H1 (cell line): Measurements from ENCODE around the gene S1PR1.

Experiments
- ATF2 ChIP-seq: IDR thresholded peaks from 2 replicates; pipeline ENCODE4 v1.6.1; 2012; ENCODE audit warnings: low read length, inconsistent platforms
- MAFK ChIP-seq: IDR thresholded peaks from 2 replicates; pipeline ENCODE4 v1.6.1; 2012; ENCODE audit warnings: low read depth, mild to moderate bottlenecking, improper control_type of control experiment, low read length
- POLR2A ChIP-seq, 2 experiments: IDR thresholded peaks; 1 replicate in 1 of 2; 2 replicates in 1 of 2; pipeline ENCODE4 v1.6.1; 2011; ENCODE audit warnings: low read depth in 2 of 2, low read length in 2 of 2, mild to moderate bottlenecking in 2 of 2; ENCODE audit errors: control extremely low read depth in 1 of 2
- POLR2AphosphoS5 ChIP-seq: IDR thresholded peaks from 2 replicates; pipeline ENCODE4 v1.6.1; 2011; ENCODE audit warnings: low read depth, low read length
- RAD21 ChIP-seq, 2 experiments: IDR thresholded peaks in 1 of 2; conservative IDR thresholded peaks in 1 of 2; 2 replicates each; pipeline ENCODE4 v1.6.1; 2011; ENCODE audit warnings: low read depth in 2 of 2, low read length in 2 of 2, improper control_type of control experiment in 1 of 2, inconsistent platforms in 1 of 2, mild to moderate bottlenecking in 1 of 2, moderate library complexity in 1 of 2
- SIN3A ChIP-seq, 2 experiments: IDR thresholded peaks in 1 of 2; conservative IDR thresholded peaks in 1 of 2; 2 replicates each; pipeline ENCODE4 v1.6.1; 2011 to 2012; ENCODE audit warnings: low read length in 2 of 2, improper control_type of control experiment in 1 of 2, low read depth in 1 of 2, mild to moderate bottlenecking in 1 of 2

GRCh38 chr1:101236516-101237228, at the start of gene S1PR1:
- no peak; a peak in 2 of 4 replicates for TF ChIP-seq SIN3A (conservative IDR thresholded peaks at IDR 0.05 in 1 of 2, IDR thresholded peaks at IDR 0.05 in 1 of 2; ENCODE audit: low read depth in 1 of 2, low read length in 2 of 2)
- TF ChIP-seq POLR2AphosphoS5 = peak; percentile 56; the same call in 1 of the 2 replicates
- no peak for TF ChIP-seq ATF2
- peak in 1 of 2 experiments; percentile 48; a peak in 2 of 3 replicates for TF ChIP-seq POLR2A (IDR thresholded peaks at IDR 0.05; ENCODE audit: control extremely low read depth in 1 of 2, low read depth in 2 of 2, low read length in 2 of 2)
- TF ChIP-seq RAD21 (IDR thresholded peaks at IDR 0.05 in 1 of 2, conservative IDR thresholded peaks at IDR 0.05 in 1 of 2; ENCODE audit: low read depth in 2 of 2, low read length in 2 of 2) = no peak
- TF ChIP-seq MAFK = no peak
